Fibroblast of lung (primary cell): ENCODE data around the gene HEPACAM. TPM values are rescaled to one million over a fixed set of nuclear protein-coding genes. Genes with fewer than 3 reads are reported as not detected.

Source experiments
- DNase-seq, 2 donors: peaks; one replicate each; pipeline versions ENCODE4 v3.0.0 to v3.0.0-alpha.2; 2010; ENCODE audit warnings: low read depth in 2 of 2
- H2AFZ ChIP-seq: 2 replicates; pipeline ENCODE4 v1.5.1; 2012; ENCODE audit warnings: low read length, control low read depth, inconsistent platforms
- H3K27ac ChIP-seq: 2 replicates; pipeline ENCODE4 v1.5.1; 2011; ENCODE audit warnings: low read length, control low read depth; ENCODE audit not compliant: insufficient read depth
- H3K27me3 ChIP-seq: 2 replicates; pipeline ENCODE4 v1.5.1; 2011; ENCODE audit warnings: mild to moderate bottlenecking, low read length; ENCODE audit not compliant: control insufficient read depth, insufficient read depth
- H3K36me3 ChIP-seq: 2 replicates; pipeline ENCODE4 v1.5.1; 2011; ENCODE audit warnings: low read length; ENCODE audit not compliant: control insufficient read depth, insufficient read depth
- H3K4me1 ChIP-seq: 2 replicates; pipeline ENCODE4 v1.5.1; 2011; ENCODE audit warnings: low read length; ENCODE audit not compliant: control insufficient read depth, insufficient read depth; ENCODE audit errors: extremely low read depth
- H3K4me2 ChIP-seq: 2 replicates; pipeline ENCODE4 v1.5.1; 2011; ENCODE audit warnings: low read length, control low read depth; ENCODE audit not compliant: insufficient read depth; ENCODE audit errors: extremely low read depth
- H3K4me3 ChIP-seq, 4 experiments: fragments of 200-600 bp in 1 of 4; sonication (generic) in 1 of 4; replicated peaks in 1 of 4; 2 replicates each; pipeline ENCODE4 v1.5.1; 2011 to 2016; ENCODE audit warnings: low read length in 4 of 4, low read depth in 3 of 4, mild to moderate bottlenecking in 3 of 4, control low read depth in 2 of 4, inconsistent platforms in 1 of 4, mixed read lengths in 1 of 4; ENCODE audit not compliant: insufficient read depth in 1 of 4; ENCODE audit errors: control extremely low read depth in 1 of 4
- H3K79me2 ChIP-seq: 2 replicates; pipeline ENCODE4 v1.5.1; 2012; ENCODE audit warnings: mild to moderate bottlenecking, low read length, inconsistent platforms; ENCODE audit not compliant: control insufficient read depth, insufficient read depth
- H3K9ac ChIP-seq: 2 replicates; pipeline ENCODE4 v1.5.1; 2011; ENCODE audit warnings: mild to moderate bottlenecking, low read length, control low read depth; ENCODE audit not compliant: insufficient read depth
- H3K9me3 ChIP-seq: 2 replicates; pipeline ENCODE4 v1.5.1; 2012; ENCODE audit warnings: low read depth, low read length; ENCODE audit not compliant: control insufficient read depth, insufficient read depth
- H4K20me1 ChIP-seq: 2 replicates; pipeline ENCODE4 v1.5.1; 2011; ENCODE audit warnings: low read length; ENCODE audit not compliant: control insufficient read depth, insufficient read depth; ENCODE audit errors: extremely low read depth
- CTCF ChIP-seq, 2 donors: IDR thresholded peaks in 1 of 2; conservative IDR thresholded peaks in 1 of 2; 1 replicate in 1 of 2; 2 replicates in 1 of 2; pipeline ENCODE4 v1.5.1; 2011 to 2012; ENCODE audit warnings: low read length in 2 of 2, control low read depth in 1 of 2, inconsistent platforms in 1 of 2, low read depth in 1 of 2, mild to moderate bottlenecking in 1 of 2
- EZH2 ChIP-seq: IDR thresholded peaks from 2 replicates; pipeline ENCODE4 v1.5.1; 2012; ENCODE audit warnings: low read length, control low read depth, mild to moderate bottlenecking; ENCODE audit errors: missing control alignments
- polyA plus RNA-seq, 2 donors: library from polyadenylated mRNA; depleted of rRNA in 1 of 2; stranded (reverse) in 1 of 2; unstranded in 1 of 2; fragments of >200 nt; gene quantifications; 2 replicates each; pipeline ENCODE4 v1.2.1, GENCODE V29; 2011 to 2012; ENCODE audit warnings: missing spikeins in 1 of 2
- total RNA-seq: library from RNA; depleted of rRNA; stranded (reverse); fragments of >200 nt; gene quantifications from 2 replicates; pipeline ENCODE4 v1.2.1, GENCODE V29; 2014

HEPACAM gene
- total and polyA plus RNA-seq, 2 donors (not counting 1 experiment from before 2014, with no cell fraction given), result under 0.01 to 0.11 TPM

GRCh38 chr11:124892750-124893454 is 42.9 kb downstream of the HEPACAM start:
- no peak overlapping the region for H3K4me2 ChIP-seq
- H3K4me1 ChIP-seq, result peaks cover 15% of the 10 kb centered on the region

GRCh38 chr11:124892146-124892545 is 43.7 kb downstream of the HEPACAM start:
- H2AFZ ChIP-seq, result no peak overlapping the region
- TF ChIP-seq CTCF (conservative IDR thresholded peaks at IDR 0.05 in 1 of 2, IDR thresholded peaks at IDR 0.05 in 1 of 2; ENCODE audit: low read depth in 1 of 2, low read length in 2 of 2) (no peak), EZH2 (no peak)
- H3K27me3 ChIP-seq, result no peaks in the 10 kb centered on the region
- H3K9ac ChIP-seq, result no peak overlapping the region
- H3K79me2 ChIP-seq, result no peaks in the 10 kb centered on the region
- H3K27ac ChIP-seq, result no peak overlapping the region
- H3K4me2 ChIP-seq, result no peak overlapping the region
- no peaks in the 10 kb centered on the region for H3K9me3 ChIP-seq
- no peak for DNase-seq
- H4K20me1 ChIP-seq, result no peaks in the 10 kb centered on the region
- H3K36me3 ChIP-seq, result no peaks in the 10 kb centered on the region
- H3K4me1 ChIP-seq, result peaks cover 8% of the 10 kb centered on the region
- H3K4me3 ChIP-seq, result no peak overlapping the region

More at GRCh38 chr11:124892750-124893454, 42.9 kb downstream of the HEPACAM start:
- Histone ChIP-seq H3K79me2 (no peaks in the 10 kb centered on the region), H3K36me3 (no peaks in the 10 kb centered on the region), H4K20me1 (no peaks in the 10 kb centered on the region), H2AFZ (no peak overlapping the region), H3K27me3 (no peaks in the 10 kb centered on the region), H3K4me3 (no peak overlapping the region), H3K9me3 (no peaks in the 10 kb centered on the region), H3K9ac (no peak overlapping the region), H3K27ac (no peak overlapping the region)
- no peak for TF ChIP-seq CTCF (conservative IDR thresholded peaks at IDR 0.05 in 1 of 2, IDR thresholded peaks at IDR 0.05 in 1 of 2; ENCODE audit: low read depth in 1 of 2, low read length in 2 of 2)
- no peak for TF ChIP-seq EZH2
- no peak for DNase-seq

- H3K27me3 ChIP-seq, result no peaks in the 10 kb centered on the region
- TF ChIP-seq EZH2, result no peak
- no peak for TF ChIP-seq CTCF (conservative IDR thresholded peaks at IDR 0.05 in 1 of 2, IDR thresholded peaks at IDR 0.05 in 1 of 2; ENCODE audit: low read depth in 1 of 2, low read length in 2 of 2)
- no peak for DNase-seq
- no peak overlapping the region for H3K27ac ChIP-seq
- no peaks in the 10 kb centered on the region for H3K36me3 ChIP-seq
- H4K20me1 ChIP-seq, result no peaks in the 10 kb centered on the region
- no peak overlapping the region for H2AFZ ChIP-seq
- H3K4me2 ChIP-seq, result no peak overlapping the region
- no peaks in the 10 kb centered on the region for H3K9me3 ChIP-seq
- H3K79me2 ChIP-seq, result no peaks in the 10 kb centered on the region
- no peak overlapping the region for H3K4me3 ChIP-seq
- no peak overlapping the region for H3K9ac ChIP-seq
- peaks cover 3% of the 10 kb centered on the region for H3K4me1 ChIP-seq
Observed at GRCh38 chr11:124891373-124891861, 44.4 kb downstream of the HEPACAM start.
